SIG-M5 treated with dmso at 0.1 percent for 504 hours (cell line): ENCODE data around the gene DCDC1.
"Not testable (repeated sequence)": the region's sequence is repeated elsewhere in the genome, so short reads cannot be mapped to it uniquely, and the experiment has no call there.

ENCODE experiments used
- DNase-seq: peaks from one replicate; lab custom pipeline; 2025; ENCODE audit not compliant: unreplicated experiment; lab: John Stamatoyannopoulos, UW

DCDC1 gene

GRCh38 chr11:30991376-30991775 is 378.2 kb downstream of the DCDC1 start:
- DNase-seq = no peak

GRCh38 chr11:30990625-30991296 is 378.8 kb downstream of the DCDC1 start:
- DNase-seq = no peak

GRCh38 chr11:30987819-30988218 is 381.7 kb downstream of the DCDC1 start:
- DNase-seq = no peak

GRCh38 chr11:30985536-30985935 is 384.0 kb downstream of the DCDC1 start:
- no peak for DNase-seq

GRCh38 chr11:30984827-30985226 is 384.7 kb downstream of the DCDC1 start:
- DNase-seq = no peak

GRCh38 chr11:30984442-30984816 is 385.1 kb downstream of the DCDC1 start:
- DNase-seq = no peak

GRCh38 chr11:30983776-30984441 is 385.6 kb downstream of the DCDC1 start:
- no peak for DNase-seq

GRCh38 chr11:30983143-30983542 is 386.4 kb downstream of the DCDC1 start:
- DNase-seq = no peak

GRCh38 chr11:30967579-30967978 is 402.0 kb downstream of the DCDC1 start:
- DNase-seq = no peak

GRCh38 chr11:30960387-30960992 is 409.0 kb downstream of the DCDC1 start:
- peak; percentile 43 for DNase-seq

GRCh38 chr11:30956751-30957150 is 412.8 kb downstream of the DCDC1 start:
- DNase-seq = no peak

- no peak for DNase-seq
Observed at GRCh38 chr11:30949838-30950237, 419.7 kb downstream of the DCDC1 start.

GRCh38 chr11:30947715-30948114 is 421.8 kb downstream of the DCDC1 start:
- DNase-seq = not testable (repeated sequence)

GRCh38 chr11:30938810-30939209 is 430.7 kb downstream of the DCDC1 start:
- no peak for DNase-seq

GRCh38 chr11:30938171-30938570 is 431.4 kb downstream of the DCDC1 start:
- DNase-seq = no peak

- no peak for DNase-seq
Observed at GRCh38 chr11:30936491-30936890, 433.0 kb downstream of the DCDC1 start.

- DNase-seq = no peak
Observed at GRCh38 chr11:30935861-30936260, 433.7 kb downstream of the DCDC1 start.

- DNase-seq = no peak
Observed at GRCh38 chr11:30926130-30926529, 443.4 kb downstream of the DCDC1 start.

- no peak for DNase-seq
Observed at GRCh38 chr11:30921811-30922210, 447.7 kb downstream of the DCDC1 start.

GRCh38 chr11:30919389-30920152 is 450.0 kb downstream of the DCDC1 start:
- peak; percentile 93 for DNase-seq

GRCh38 chr11:30917859-30918478 is 451.6 kb downstream of the DCDC1 start:
- peak; percentile 70 for DNase-seq
